Chondrocyte (in vitro differentiated cells): ENCODE measurements around the gene UNK. TPM values are rescaled to one million over a fixed set of nuclear protein-coding genes. Genes with fewer than 3 reads are reported as not detected.

Source experiments
- DNase-seq: peaks from one replicate; pipeline ENCODE4 v3.0.0; 2021; ENCODE audit warnings: mixed read lengths, low spot score
- H3K27ac Mint-ChIP-seq: one replicate; pipeline ENCODE4 v1.8.0; 2021; ENCODE audit warnings: mild to moderate bottlenecking, moderate library complexity, mixed read lengths; ENCODE audit not compliant: unreplicated experiment
- H3K27me3 Mint-ChIP-seq: 2 replicates; pipeline ENCODE4 v1.8.0; 2021; ENCODE audit warnings: low read depth, mixed read lengths
- H3K36me3 Mint-ChIP-seq: 2 replicates; pipeline ENCODE4 v1.8.0; 2021; ENCODE audit warnings: low read depth, mixed read lengths
- H3K4me1 Mint-ChIP-seq: 2 replicates; pipeline ENCODE4 v1.8.0; 2021; ENCODE audit warnings: low read depth, mild to moderate bottlenecking, mixed read lengths
- H3K4me3 Mint-ChIP-seq: one replicate; pipeline ENCODE4 v1.8.0; 2021; ENCODE audit warnings: mild to moderate bottlenecking, moderate library complexity, mixed read lengths; ENCODE audit not compliant: unreplicated experiment
- H3K9me3 Mint-ChIP-seq: 2 replicates; pipeline ENCODE4 v1.8.0; 2021; ENCODE audit warnings: low read depth, mixed read lengths
- total RNA-seq: library from RNA; stranded (reverse); gene quantifications from 3 replicates; pipeline ENCODE4 v1.2.1, GENCODE V29; 2021
- TF ChIP-seq, protein P1 (sequence below): fragments of 200-600 bp; sonication (generic); IDR thresholded peaks from 2 replicates; pipeline ENCODE4 v1.5.0; 2021; ENCODE audit warnings: antibody characterized with exemption, mild to moderate bottlenecking, moderate library complexity

Gene UNK
- total RNA-seq, 1 donor from 2014 or later: 21.0 TPM

DNA sequence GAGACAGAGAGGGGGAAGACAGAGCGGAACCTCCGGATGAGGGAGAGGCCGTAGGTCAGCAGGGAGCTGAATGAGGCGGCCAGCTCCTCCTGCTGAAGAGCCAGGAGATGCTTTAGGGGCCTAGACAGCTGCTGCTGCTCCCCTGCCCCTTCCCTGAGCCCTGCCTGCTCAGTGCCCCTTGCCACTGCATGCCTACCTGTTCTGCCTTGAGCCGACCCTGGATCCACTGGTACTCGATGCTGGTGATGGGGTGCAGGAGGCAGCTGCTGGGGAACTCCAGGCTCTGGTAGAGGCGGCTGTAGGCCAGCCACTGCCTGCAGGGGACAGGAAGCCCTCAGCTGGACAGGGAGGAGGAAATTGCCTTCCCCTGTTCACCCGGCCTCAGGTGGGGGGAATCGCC lies 52.0 kb downstream of the UNK start:
- DNase-seq: no peak

DNA sequence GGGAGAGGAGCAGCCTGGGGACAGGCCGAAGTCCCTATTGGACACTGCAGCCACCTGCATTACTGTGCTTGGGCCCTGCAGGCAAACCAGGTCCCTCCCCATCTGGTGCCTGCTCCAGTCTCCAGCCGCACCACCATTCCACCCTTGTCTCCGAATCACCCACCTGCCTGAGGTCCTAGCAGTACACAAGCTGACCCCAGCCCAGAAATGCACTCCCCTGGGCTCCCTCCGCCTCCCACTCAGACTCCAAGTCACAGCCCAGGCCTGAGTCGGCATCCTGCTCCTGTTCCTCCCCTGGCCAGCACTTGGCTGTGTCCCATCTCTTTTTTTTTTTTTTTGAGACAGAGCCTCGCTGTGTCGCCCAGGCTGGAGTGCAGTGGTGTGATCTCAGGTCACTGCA lies 53.3 kb downstream of the UNK start:
- DNase-seq: no peak
- TF ChIP-seq, protein P1, sequence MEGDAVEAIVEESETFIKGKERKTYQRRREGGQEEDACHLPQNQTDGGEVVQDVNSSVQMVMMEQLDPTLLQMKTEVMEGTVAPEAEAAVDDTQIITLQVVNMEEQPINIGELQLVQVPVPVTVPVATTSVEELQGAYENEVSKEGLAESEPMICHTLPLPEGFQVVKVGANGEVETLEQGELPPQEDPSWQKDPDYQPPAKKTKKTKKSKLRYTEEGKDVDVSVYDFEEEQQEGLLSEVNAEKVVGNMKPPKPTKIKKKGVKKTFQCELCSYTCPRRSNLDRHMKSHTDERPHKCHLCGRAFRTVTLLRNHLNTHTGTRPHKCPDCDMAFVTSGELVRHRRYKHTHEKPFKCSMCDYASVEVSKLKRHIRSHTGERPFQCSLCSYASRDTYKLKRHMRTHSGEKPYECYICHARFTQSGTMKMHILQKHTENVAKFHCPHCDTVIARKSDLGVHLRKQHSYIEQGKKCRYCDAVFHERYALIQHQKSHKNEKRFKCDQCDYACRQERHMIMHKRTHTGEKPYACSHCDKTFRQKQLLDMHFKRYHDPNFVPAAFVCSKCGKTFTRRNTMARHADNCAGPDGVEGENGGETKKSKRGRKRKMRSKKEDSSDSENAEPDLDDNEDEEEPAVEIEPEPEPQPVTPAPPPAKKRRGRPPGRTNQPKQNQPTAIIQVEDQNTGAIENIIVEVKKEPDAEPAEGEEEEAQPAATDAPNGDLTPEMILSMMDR: no peak
- Mint-ChIP-seq H3K9me3 (no peaks in the 10 kb centered on the region), H3K27me3 (no peaks in the 10 kb centered on the region), H3K4me1 (peaks cover 2% of the 10 kb centered on the region), H3K36me3 (no peaks in the 10 kb centered on the region), H3K4me3 (no peak overlapping the region), H3K27ac (no peak overlapping the region)

More for the DNA sequence above, 52.0 kb downstream of the UNK start:
- TF ChIP-seq, protein P1: no peak
- no peak overlapping the region for H3K4me3 Mint-ChIP-seq
- H3K4me1 Mint-ChIP-seq: peaks cover 2% of the 10 kb centered on the region
- no peak overlapping the region for H3K27ac Mint-ChIP-seq
- no peaks in the 10 kb centered on the region for H3K9me3 Mint-ChIP-seq
- H3K36me3 Mint-ChIP-seq: no peaks in the 10 kb centered on the region
- H3K27me3 Mint-ChIP-seq: no peaks in the 10 kb centered on the region

DNA sequence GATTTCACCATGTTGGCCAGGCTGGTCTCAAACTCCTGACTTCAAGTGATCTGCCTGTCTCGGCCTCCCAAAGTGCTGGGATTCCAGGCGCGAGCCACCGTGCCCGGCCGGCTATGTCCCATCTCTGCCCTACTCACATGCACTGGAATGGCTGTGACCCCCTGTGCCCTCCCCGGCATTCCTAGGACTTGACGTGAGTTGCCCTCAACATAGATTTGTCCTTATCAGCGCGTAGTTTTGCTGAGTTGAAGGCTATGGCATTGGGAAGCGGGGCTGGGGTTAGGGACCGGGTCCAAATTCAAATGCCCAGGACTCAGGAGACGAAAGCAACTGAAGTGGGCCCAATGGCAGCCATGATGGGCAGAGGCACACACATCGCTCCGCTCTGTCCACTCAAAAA lies 53.8 kb downstream of the UNK start:
- Mint-ChIP-seq H3K9me3 (no peaks in the 10 kb centered on the region), H3K36me3 (no peaks in the 10 kb centered on the region), H3K27ac (peak overlapping the region; percentile 12), H3K4me3 (no peak overlapping the region), H3K27me3 (no peaks in the 10 kb centered on the region), H3K4me1 (peaks cover 2% of the 10 kb centered on the region)
- no peak for DNase-seq
- TF ChIP-seq, protein P1: no peak

DNA sequence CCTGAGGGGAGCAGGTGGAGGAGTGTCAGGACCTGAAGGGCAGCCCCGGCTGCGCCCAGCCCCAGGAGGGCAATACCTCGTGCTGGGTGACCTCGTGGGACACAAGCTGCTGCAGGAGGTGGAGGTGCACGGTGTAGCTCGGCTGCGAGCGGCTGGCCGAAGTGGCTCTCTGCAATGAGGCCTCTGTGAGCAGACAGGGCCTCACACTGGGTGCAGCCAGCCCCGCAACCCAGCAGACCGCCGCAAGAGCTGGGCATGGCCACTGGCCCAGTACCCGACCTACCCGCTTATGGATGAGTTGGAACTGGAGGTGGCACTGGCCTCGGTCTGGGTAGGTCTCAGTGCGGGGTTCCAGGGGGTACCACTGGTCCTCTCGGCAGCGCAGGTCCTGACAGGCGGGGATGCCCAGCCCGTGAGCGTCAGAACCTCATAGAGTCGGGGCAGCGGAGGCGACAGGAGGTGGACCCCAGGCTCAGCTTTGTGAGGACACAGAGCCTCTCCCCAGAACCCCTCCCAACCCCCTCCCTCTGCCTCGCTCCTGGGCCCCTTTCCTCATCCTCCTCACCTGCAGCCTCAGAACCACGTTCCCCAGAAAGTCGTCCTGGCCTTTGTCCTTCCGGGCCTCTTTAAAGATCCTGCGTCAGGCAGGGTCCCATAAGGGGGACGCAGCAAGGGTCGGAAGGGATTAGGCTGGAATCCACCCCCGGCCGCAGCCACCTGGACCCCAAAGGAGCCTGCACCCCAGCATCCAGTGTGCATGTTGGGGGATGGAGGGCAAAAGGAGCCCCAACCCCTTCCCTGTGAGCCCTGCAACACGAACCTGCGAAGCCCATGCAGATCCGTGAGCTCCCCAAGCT lies 55.6 kb downstream of the UNK start:
- no peak overlapping the region for H3K4me3 Mint-ChIP-seq
- H3K4me1 Mint-ChIP-seq: peaks cover 7% of the 10 kb centered on the region
- H3K27me3 Mint-ChIP-seq: no peaks in the 10 kb centered on the region
- no peak overlapping the region for H3K27ac Mint-ChIP-seq
- DNase-seq: peak; percentile 89
- no peaks in the 10 kb centered on the region for H3K36me3 Mint-ChIP-seq
- no peaks in the 10 kb centered on the region for H3K9me3 Mint-ChIP-seq
- TF ChIP-seq, protein P1: no peak

DNA sequence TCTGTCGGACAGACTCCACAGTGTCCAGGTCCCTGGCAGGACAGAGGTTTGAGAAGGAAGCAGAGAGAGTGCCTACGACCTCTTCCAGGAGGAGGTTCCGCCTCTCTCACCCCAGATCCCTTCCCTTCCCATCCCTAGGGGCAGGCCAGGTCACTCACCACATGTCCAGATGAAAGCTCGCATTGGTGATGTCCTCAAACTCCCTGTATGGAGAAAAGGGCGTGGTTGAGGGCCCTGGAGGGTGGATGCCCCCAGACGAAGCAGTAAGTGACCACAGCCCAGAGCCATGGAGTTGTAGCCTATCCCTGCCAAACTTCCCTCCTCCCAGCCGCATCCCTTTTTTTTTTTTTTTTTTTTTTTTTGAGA lies 56.2 kb downstream of the UNK start:
- no peak for DNase-seq
- Mint-ChIP-seq H3K36me3 (peaks cover 1% of the 10 kb centered on the region), H3K27me3 (no peaks in the 10 kb centered on the region), H3K27ac (no peak overlapping the region), H3K4me3 (no peak overlapping the region), H3K9me3 (no peaks in the 10 kb centered on the region), H3K4me1 (peaks cover 13% of the 10 kb centered on the region)
- TF ChIP-seq, protein P1: no peak
